K562 (cell line): ENCODE data around the gene AGAP1. TPM values are rescaled to one million over a fixed set of nuclear protein-coding genes. Genes with fewer than 3 reads are reported as not detected.

ENCODE experiments used
- FUS ChIP-seq: fragments of 200-400 bp; formaldehyde crosslinking; optimal IDR thresholded peaks from 2 replicates; pipeline ENCODE3; 2017; ENCODE audit warnings: low read depth, low read length
- NCOA4 ChIP-seq: fragments of 450-650 bp; IDR thresholded peaks from 2 replicates; pipeline ENCODE4 v1.6.1; 2018; ENCODE audit warnings: mild to moderate bottlenecking; ENCODE audit not compliant: partially characterized antibody
- NR2C2 ChIP-seq, 2 experiments: fragments of 200-800 bp in 1 of 2; sonication (Bioruptor generic) in 1 of 2; sonication (generic) in 1 of 2; formaldehyde crosslinking in 1 of 2; IDR thresholded peaks; 2 replicates each; pipeline versions ENCODE4 v1.6.1 to v1.8.0; 2016 to 2022; ENCODE audit warnings: mild to moderate bottlenecking in 1 of 2, missing compliant biosample characterization in 1 of 2, missing genetic modification characterization in 1 of 2, missing genetic modification reagents in 1 of 2
- SMARCC2 ChIP-seq: fragments of 450-650 bp; IDR thresholded peaks from 2 replicates; pipeline ENCODE4 v1.6.1; 2017; ENCODE audit warnings: antibody characterized with exemption, moderate library complexity, mild to moderate bottlenecking, low read depth
- TAF9B ChIP-seq: fragments of 450-650 bp; IDR thresholded peaks from 2 replicates; pipeline ENCODE4 v1.6.1; 2018; ENCODE audit warnings: mild to moderate bottlenecking; ENCODE audit not compliant: partially characterized antibody
- polyA plus RNA-seq, 8 experiments: library from polyadenylated mRNA; depleted of rRNA in 4 of 8; stranded (reverse) in 5 of 8; unstranded in 3 of 8; fragments of >200 nt; fragmentation: Nextera tagmentation in 2 of 8; fragmentation: Illumina TruSeq in 1 of 8; extraction: Ambion mirVana in 2 of 8; extraction: Trizol in 1 of 8; gene quantifications; 2 replicates each; pipeline versions ENCODE4 v1.2.1 to v1.2.3, GENCODE V29; 2011 to 2014; ENCODE audit warnings: inconsistent platforms in 1 of 8, missing spikeins in 1 of 8
- total RNA-seq, 7 experiments: library from RNA; depleted of rRNA in 6 of 7; stranded (reverse); fragments of >200 nt in 6 of 7; fragmentation: Illumina TruSeq in 2 of 7; extraction: Trizol in 2 of 7; gene quantifications; 2 replicates each; pipeline versions ENCODE4 v1.2.1 to v1.2.3, GENCODE V29; 2011 to 2021; ENCODE audit warnings: low replicate concordance in 1 of 7
- TF ChIP-seq, protein P1 (sequence below): fragments of 250-450 bp; sonication (Bioruptor Pico); IDR thresholded peaks from 2 replicates; pipeline ENCODE4 v1.5.0; 2021; ENCODE audit warnings: mild to moderate bottlenecking, moderate library complexity
- TF ChIP-seq, protein P2 (sequence below): sonication (generic); formaldehyde crosslinking; IDR thresholded peaks from 2 replicates; pipeline ENCODE4 v1.8.0; 2022; ENCODE audit warnings: mild to moderate bottlenecking, missing genetic modification reagents

AGAP1 gene
- total and polyA plus RNA-seq, 9 of the 15 experiments (the other 6 are each of a cell fraction or from before 2014, with no cell fraction given), result 1.3 to 24.0 (median 10.6) TPM

DNA sequence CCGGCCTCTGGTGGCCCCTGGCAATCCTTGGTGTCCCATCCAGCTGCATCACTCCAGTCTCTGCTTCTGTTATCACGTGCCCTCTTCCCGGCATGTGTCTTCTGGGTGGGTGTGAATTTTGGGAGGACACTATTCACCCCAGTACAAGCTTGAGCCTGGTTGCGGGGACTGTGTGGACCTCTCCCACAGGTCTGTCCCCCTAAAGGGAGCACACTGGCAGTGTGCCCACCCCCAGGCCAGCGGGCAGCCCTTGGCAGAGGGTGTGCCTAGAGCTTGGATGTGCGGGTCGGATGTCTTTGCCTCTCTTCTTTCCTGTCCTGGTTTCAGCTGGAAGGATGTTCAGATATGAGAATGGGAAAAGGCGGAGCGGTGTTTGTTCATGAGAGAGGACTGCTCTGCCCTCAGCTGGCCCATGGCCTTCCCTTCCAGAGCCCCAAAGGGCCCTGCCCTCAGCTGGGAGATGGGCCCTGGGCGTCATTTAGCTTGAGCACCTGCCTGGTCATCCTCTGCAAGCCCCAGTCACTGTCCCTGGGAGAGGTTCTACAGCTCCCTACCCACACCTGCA is 73.2 kb downstream of the AGAP1 start (continued):
- no peak for TF ChIP-seq NR2C2 (CRISPR knock-in tag; IDR thresholded peaks at IDR 0.05)
- TF ChIP-seq NR2C2 (tag; IDR thresholded peaks at IDR 0.05), result no peak
- TF ChIP-seq NCOA4, result no peak
- TF ChIP-seq, protein P1, sequence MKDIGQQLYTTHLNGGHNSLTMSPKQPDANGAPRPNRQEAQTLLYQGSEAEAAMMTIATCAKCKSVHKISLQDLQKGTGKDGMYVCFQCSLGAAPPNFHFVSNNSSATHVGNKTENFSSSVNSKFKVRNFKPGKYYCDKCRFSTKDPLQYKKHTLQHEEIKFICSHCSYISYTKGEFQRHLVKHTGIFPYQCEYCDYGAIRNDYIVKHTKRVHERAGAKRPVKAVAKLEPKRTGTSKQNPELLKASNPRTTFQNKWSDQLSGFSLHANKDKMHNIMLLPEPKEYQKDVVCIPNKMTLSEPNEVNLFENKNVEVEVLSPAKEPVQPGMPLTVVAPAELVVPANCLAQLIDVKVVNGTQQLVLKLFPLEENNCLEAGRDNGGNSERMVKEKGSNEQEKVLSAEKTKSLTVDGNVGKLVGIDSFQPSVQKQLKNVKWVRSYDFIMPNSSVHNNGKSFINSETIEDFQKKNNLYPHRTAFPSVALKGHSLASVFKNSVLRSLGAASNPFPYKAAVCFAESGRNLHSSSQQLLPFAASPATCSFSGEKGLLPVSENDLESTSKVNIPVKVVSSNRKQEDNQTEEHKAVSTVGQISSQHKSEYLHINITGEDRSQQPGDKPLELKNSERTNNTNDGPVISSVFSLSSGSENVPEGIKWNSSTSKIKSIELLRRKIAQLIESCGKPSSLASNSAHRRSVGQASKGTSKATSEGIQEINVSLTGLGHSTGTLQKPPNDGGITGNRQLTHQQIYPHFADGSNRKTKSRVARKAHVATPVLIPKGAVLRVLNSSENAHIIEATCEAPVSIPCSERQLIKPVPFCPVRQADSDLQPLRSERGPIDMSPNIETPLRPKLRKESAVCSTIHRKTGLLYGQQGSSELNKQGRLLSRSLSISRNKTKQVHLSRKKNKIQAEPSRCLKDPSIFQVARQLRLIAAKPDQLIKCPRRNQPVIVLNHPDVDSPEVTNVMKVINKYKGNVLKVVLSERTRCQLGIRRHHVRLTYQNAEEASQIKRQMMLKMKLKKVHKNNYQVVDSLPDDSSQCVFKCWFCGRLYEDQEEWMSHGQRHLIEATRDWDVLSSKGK (CRISPR knock-in tag), result no peak
- TF ChIP-seq SMARCC2, result no peak
- TF ChIP-seq TAF9B, result no peak
- TF ChIP-seq, protein P2, sequence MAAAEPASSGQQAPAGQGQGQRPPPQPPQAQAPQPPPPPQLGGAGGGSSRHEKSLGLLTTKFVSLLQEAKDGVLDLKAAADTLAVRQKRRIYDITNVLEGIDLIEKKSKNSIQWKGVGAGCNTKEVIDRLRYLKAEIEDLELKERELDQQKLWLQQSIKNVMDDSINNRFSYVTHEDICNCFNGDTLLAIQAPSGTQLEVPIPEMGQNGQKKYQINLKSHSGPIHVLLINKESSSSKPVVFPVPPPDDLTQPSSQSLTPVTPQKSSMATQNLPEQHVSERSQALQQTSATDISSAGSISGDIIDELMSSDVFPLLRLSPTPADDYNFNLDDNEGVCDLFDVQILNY (CRISPR knock-in tag), result no peak
- no peak for TF ChIP-seq FUS
- TF ChIP-seq, all 486 proteins: peak for 0
